ENCODE data around the gene GOLGA8S. TPM values are rescaled to one million over a fixed set of nuclear protein-coding genes. Genes with fewer than 3 reads are reported as not detected.
"Not testable (repeated sequence)": the region's sequence is repeated elsewhere in the genome, so short reads cannot be mapped to it uniquely, and the experiment has no call there.

Gene GOLGA8S
- total RNA-seq, 2 experiments from 2014 or later: 0.14 TPM

DNA sequence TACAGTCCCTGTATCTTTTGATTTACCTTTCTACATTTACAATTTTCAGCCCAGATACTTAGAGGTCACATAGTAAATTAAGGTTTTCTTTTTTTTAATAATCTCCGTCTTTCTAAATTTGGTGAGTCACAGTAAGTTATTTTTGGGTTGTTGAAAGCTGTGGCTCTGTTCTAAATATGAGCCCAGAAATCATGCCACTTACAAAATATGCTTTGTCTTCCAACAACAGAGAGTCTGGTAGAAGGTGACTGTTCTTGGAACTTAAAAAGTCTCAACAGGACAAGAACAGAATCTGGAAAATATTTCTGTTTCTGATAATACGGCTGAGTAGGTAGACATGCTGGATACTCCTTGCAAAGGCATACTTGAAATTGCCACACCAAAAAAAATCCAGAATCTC lies 16.0 kb downstream of the GOLGA8S start:
- no peaks in the 10 kb centered on the region for H3K27me3 Mint-ChIP-seq
- ChIA-PET CTCF (no interaction called here), POLR2A (no interaction called here)
- no peaks in the 10 kb centered on the region for H3K9me3 Mint-ChIP-seq
- no peak overlapping the region for H3K4me3 ChIP-seq (ENCODE audit: low read length)
- no peak for DNase-seq
- no peak for TF ChIP-seq CTCF (IDR thresholded peaks at IDR 0.05)
- no peaks in the 10 kb centered on the region for H3K9me3 ChIP-seq (ENCODE audit: control insufficient read depth in 1 of 2, insufficient read depth in 1 of 2, low read length in 2 of 2)
- no peak overlapping the region for H3K27ac Mint-ChIP-seq
- H3K4me1 Mint-ChIP-seq (ENCODE audit: low read depth): no peaks in the 10 kb centered on the region
- H3K36me3 Mint-ChIP-seq (ENCODE audit: low read depth): no peaks in the 10 kb centered on the region
- intact Hi-C loops (cut with DNase I, micrococcal nuclease): no loop called here
- H3K27ac ChIP-seq (ENCODE audit: low read depth in 1 of 2, low read length in 2 of 2): no peak overlapping the region
- no peaks in the 10 kb centered on the region for H3K36me3 ChIP-seq (ENCODE audit: insufficient read depth, low read length)
- no peaks in the 10 kb centered on the region for H3K27me3 ChIP-seq (ENCODE audit: control insufficient read depth in 1 of 2, insufficient read depth in 2 of 2, low read length in 2 of 2)
- H3K4me1 ChIP-seq (ENCODE audit: insufficient read depth, low read length): no peaks in the 10 kb centered on the region
- H3K4me3 Mint-ChIP-seq: no peak overlapping the region
- ATAC-seq (ENCODE audit: poor library complexity): no peak

GRCh38 chr15:23371134-23371533 lies 16.6 kb downstream of the GOLGA8S start:
- H3K9me3 ChIP-seq (ENCODE audit: control insufficient read depth in 1 of 2, insufficient read depth in 1 of 2, low read length in 2 of 2); H3K36me3 Mint-ChIP-seq (ENCODE audit: low read depth); POLR2A ChIA-PET; H3K27ac ChIP-seq (ENCODE audit: low read depth in 1 of 2, low read length in 2 of 2); intact Hi-C loops (cut with DNase I, micrococcal nuclease); H3K27me3 ChIP-seq (ENCODE audit: control insufficient read depth in 1 of 2, insufficient read depth in 2 of 2, low read length in 2 of 2); CTCF ChIA-PET; H3K4me3 ChIP-seq (ENCODE audit: low read length); H3K4me3 Mint-ChIP-seq; H3K36me3 ChIP-seq (ENCODE audit: insufficient read depth, low read length); H3K4me1 ChIP-seq (ENCODE audit: insufficient read depth, low read length); H3K27ac Mint-ChIP-seq; H3K27me3 Mint-ChIP-seq; H3K9me3 Mint-ChIP-seq; ATAC-seq (ENCODE audit: poor library complexity); H3K4me1 Mint-ChIP-seq (ENCODE audit: low read depth); DNase-seq: not testable (repeated sequence)

GRCh38 chr15:23371868-23372267 lies 17.3 kb downstream of the GOLGA8S start:
- CTCF ChIA-PET; H3K4me1 ChIP-seq (ENCODE audit: insufficient read depth, low read length); intact Hi-C loops (cut with DNase I, micrococcal nuclease); ATAC-seq (ENCODE audit: poor library complexity); H3K36me3 ChIP-seq (ENCODE audit: insufficient read depth, low read length); H3K27me3 Mint-ChIP-seq; POLR2A ChIA-PET; H3K4me3 ChIP-seq (ENCODE audit: low read length); H3K4me1 Mint-ChIP-seq (ENCODE audit: low read depth); H3K4me3 Mint-ChIP-seq; H3K9me3 Mint-ChIP-seq; H3K27ac Mint-ChIP-seq; DNase-seq; H3K27me3 ChIP-seq (ENCODE audit: control insufficient read depth in 1 of 2, insufficient read depth in 2 of 2, low read length in 2 of 2); H3K27ac ChIP-seq (ENCODE audit: low read depth in 1 of 2, low read length in 2 of 2); H3K36me3 Mint-ChIP-seq (ENCODE audit: low read depth); H3K9me3 ChIP-seq (ENCODE audit: control insufficient read depth in 1 of 2, insufficient read depth in 1 of 2, low read length in 2 of 2): not testable (repeated sequence)

- no peak overlapping the region for H3K27ac ChIP-seq (ENCODE audit: low read depth in 1 of 2, low read length in 2 of 2)
- no peak for TF ChIP-seq CTCF (IDR thresholded peaks at IDR 0.05)
- no peaks in the 10 kb centered on the region for H3K36me3 Mint-ChIP-seq (ENCODE audit: low read depth)
- H3K9me3 ChIP-seq (ENCODE audit: control insufficient read depth in 1 of 2, insufficient read depth in 1 of 2, low read length in 2 of 2): no peaks in the 10 kb centered on the region
- intact Hi-C loops (cut with DNase I, micrococcal nuclease): no loop called here
- H3K27ac Mint-ChIP-seq: no peak overlapping the region
- no peaks in the 10 kb centered on the region for H3K27me3 Mint-ChIP-seq
- H3K36me3 ChIP-seq (ENCODE audit: insufficient read depth, low read length): no peaks in the 10 kb centered on the region
- CTCF ChIA-PET: no interaction called here
- ATAC-seq (ENCODE audit: poor library complexity) (no peak), DNase-seq (no peak)
- H3K4me3 ChIP-seq (ENCODE audit: low read length): no peak overlapping the region
- H3K4me1 ChIP-seq (ENCODE audit: insufficient read depth, low read length): no peaks in the 10 kb centered on the region
- H3K4me1 Mint-ChIP-seq (ENCODE audit: low read depth): no peaks in the 10 kb centered on the region
- no peaks in the 10 kb centered on the region for H3K9me3 Mint-ChIP-seq
- no peaks in the 10 kb centered on the region for H3K27me3 ChIP-seq (ENCODE audit: control insufficient read depth in 1 of 2, insufficient read depth in 2 of 2, low read length in 2 of 2)
- H3K4me3 Mint-ChIP-seq: no peak overlapping the region
- POLR2A ChIA-PET: no interaction called here
Observed at GRCh38 chr15:23372284-23372683, 17.7 kb downstream of the GOLGA8S start.

- H3K9me3 Mint-ChIP-seq; ATAC-seq (ENCODE audit: poor library complexity); H3K27me3 ChIP-seq (ENCODE audit: control insufficient read depth in 1 of 2, insufficient read depth in 2 of 2, low read length in 2 of 2); H3K27ac Mint-ChIP-seq; H3K36me3 Mint-ChIP-seq (ENCODE audit: low read depth); intact Hi-C loops (cut with DNase I, micrococcal nuclease); CTCF ChIA-PET; H3K27me3 Mint-ChIP-seq; H3K4me1 ChIP-seq (ENCODE audit: insufficient read depth, low read length); H3K9me3 ChIP-seq (ENCODE audit: control insufficient read depth in 1 of 2, insufficient read depth in 1 of 2, low read length in 2 of 2); POLR2A ChIA-PET; H3K4me3 Mint-ChIP-seq; DNase-seq; H3K27ac ChIP-seq (ENCODE audit: low read depth in 1 of 2, low read length in 2 of 2); H3K4me3 ChIP-seq (ENCODE audit: low read length); H3K4me1 Mint-ChIP-seq (ENCODE audit: low read depth); H3K36me3 ChIP-seq (ENCODE audit: insufficient read depth, low read length): not testable (repeated sequence)
Observed at GRCh38 chr15:23372891-23373600, 18.5 kb downstream of the GOLGA8S start.

- POLR2A ChIA-PET; ATAC-seq (ENCODE audit: poor library complexity); H3K27ac Mint-ChIP-seq; intact Hi-C loops (cut with DNase I, micrococcal nuclease); H3K4me3 ChIP-seq (ENCODE audit: low read length); H3K27ac ChIP-seq (ENCODE audit: low read depth in 1 of 2, low read length in 2 of 2); H3K9me3 ChIP-seq (ENCODE audit: control insufficient read depth in 1 of 2, insufficient read depth in 1 of 2, low read length in 2 of 2); H3K4me1 Mint-ChIP-seq (ENCODE audit: low read depth); H3K36me3 Mint-ChIP-seq (ENCODE audit: low read depth); H3K36me3 ChIP-seq (ENCODE audit: insufficient read depth, low read length); H3K27me3 Mint-ChIP-seq; CTCF ChIA-PET; DNase-seq; H3K9me3 Mint-ChIP-seq; H3K27me3 ChIP-seq (ENCODE audit: control insufficient read depth in 1 of 2, insufficient read depth in 2 of 2, low read length in 2 of 2); H3K4me1 ChIP-seq (ENCODE audit: insufficient read depth, low read length); H3K4me3 Mint-ChIP-seq: not testable (repeated sequence)
Observed at GRCh38 chr15:23374226-23374625, 19.7 kb downstream of the GOLGA8S start.

All from CD4-positive, alpha-beta T cell (primary cell).